C4-2B (cell line): ENCODE measurements around the gene GAS2L3.

Experiments used
- ZFX ChIP-seq: fragments of 450-650 bp; IDR thresholded peaks from 2 replicates; pipeline ENCODE4 v1.6.1; 2017
- TF ChIP-seq, protein P1 (sequence below): fragments of 450-650 bp; conservative IDR thresholded peaks from 2 replicates; pipeline ENCODE4 v1.5.1; 2017; ENCODE audit warnings: mild to moderate bottlenecking

GRCh38 chr12:100643246-100643645, 69.8 kb downstream of the GAS2L3 start:
- TF ChIP-seq, protein P1, sequence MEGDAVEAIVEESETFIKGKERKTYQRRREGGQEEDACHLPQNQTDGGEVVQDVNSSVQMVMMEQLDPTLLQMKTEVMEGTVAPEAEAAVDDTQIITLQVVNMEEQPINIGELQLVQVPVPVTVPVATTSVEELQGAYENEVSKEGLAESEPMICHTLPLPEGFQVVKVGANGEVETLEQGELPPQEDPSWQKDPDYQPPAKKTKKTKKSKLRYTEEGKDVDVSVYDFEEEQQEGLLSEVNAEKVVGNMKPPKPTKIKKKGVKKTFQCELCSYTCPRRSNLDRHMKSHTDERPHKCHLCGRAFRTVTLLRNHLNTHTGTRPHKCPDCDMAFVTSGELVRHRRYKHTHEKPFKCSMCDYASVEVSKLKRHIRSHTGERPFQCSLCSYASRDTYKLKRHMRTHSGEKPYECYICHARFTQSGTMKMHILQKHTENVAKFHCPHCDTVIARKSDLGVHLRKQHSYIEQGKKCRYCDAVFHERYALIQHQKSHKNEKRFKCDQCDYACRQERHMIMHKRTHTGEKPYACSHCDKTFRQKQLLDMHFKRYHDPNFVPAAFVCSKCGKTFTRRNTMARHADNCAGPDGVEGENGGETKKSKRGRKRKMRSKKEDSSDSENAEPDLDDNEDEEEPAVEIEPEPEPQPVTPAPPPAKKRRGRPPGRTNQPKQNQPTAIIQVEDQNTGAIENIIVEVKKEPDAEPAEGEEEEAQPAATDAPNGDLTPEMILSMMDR, result no peak
- TF ChIP-seq ZFX, result no peak
